Inflammatory macrophage treated with lipopolysaccharide for 1 hour (primary cell): ENCODE data around the gene MYADML2.

ENCODE experiments used
- DNase-seq, 2 donors: peaks; one replicate each; pipeline ENCODE4 v3.0.0-alpha.2; 2020 to 2022

The MYADML2 gene

GRCh38 chr17:81935709-81936084 is 11.3 kb downstream of the MYADML2 start:
- no peak for DNase-seq

DNA sequence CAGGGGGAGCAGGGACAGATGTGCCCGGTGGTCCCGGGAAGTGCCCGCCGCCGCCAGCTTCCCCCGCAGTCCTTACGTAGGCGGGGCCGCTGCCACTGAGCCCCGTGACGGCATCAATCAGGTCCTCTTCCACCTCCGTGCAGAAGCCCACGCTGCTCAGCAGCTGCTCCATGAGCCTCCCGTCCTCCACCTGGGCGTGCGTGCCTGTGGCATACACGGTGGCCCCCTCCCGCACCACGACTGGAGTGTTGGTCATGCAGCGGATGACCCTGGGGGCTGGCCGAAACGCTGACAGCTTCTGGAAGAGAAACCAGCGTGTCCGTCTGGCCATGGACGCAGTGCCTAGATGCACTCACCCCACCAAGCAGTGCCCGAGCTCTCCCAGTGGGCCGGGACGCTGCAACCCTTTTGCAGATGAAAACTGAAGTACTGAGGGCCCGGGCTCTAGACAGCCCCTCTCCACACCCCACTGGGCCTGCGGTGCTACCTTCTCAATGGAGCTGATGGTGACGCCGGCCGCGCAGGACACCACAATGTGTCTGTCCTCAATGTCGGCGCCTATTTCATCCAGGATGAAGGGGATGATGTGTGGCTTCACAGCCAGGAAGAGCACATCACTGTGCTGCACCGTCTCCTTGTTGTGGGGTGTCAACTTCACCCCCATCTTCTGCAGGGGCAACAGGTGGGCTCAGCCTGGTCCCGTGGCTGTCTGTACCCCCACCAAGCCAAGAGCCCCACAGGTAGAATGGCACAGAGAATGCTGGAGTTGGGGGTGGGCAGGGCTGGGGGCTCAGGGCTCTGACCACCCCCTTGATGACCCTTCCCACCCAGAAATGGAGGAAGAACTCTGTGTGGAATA is 12.0 kb downstream of the MYADML2 start:
- DNase-seq, result no peak

- DNase-seq, result no peak
Observed at GRCh38 chr17:81934098-81934757, 12.8 kb downstream of the MYADML2 start.

DNA sequence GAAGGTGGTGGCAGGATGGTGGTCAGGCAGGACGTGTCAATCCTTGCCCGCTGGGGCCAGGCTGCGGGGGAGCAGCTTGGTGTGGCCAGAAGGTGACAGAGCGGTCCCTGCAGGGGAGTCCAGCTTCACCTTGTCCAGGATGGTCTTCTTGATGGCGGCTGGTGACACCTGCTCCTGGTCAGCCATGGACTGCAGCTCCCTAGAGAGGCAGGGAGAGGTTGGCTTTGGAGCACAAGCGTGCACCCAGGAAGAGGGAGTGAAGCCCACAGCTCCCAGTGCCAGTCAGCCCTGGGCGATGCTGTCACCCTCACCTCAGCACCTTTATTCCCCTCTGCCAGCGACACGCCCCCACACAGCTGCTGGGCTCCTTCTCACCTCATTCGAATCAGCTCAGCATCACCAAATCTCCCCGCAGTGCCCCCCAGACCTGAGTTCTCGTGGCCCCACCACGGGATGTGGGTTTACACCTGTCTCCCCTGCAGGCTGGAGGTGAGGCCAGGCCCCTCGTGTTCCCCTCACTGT is 13.8 kb downstream of the MYADML2 start:
- no peak for DNase-seq

GRCh38 chr17:81932333-81932983 is 14.6 kb downstream of the MYADML2 start:
- DNase-seq, result no peak

DNA sequence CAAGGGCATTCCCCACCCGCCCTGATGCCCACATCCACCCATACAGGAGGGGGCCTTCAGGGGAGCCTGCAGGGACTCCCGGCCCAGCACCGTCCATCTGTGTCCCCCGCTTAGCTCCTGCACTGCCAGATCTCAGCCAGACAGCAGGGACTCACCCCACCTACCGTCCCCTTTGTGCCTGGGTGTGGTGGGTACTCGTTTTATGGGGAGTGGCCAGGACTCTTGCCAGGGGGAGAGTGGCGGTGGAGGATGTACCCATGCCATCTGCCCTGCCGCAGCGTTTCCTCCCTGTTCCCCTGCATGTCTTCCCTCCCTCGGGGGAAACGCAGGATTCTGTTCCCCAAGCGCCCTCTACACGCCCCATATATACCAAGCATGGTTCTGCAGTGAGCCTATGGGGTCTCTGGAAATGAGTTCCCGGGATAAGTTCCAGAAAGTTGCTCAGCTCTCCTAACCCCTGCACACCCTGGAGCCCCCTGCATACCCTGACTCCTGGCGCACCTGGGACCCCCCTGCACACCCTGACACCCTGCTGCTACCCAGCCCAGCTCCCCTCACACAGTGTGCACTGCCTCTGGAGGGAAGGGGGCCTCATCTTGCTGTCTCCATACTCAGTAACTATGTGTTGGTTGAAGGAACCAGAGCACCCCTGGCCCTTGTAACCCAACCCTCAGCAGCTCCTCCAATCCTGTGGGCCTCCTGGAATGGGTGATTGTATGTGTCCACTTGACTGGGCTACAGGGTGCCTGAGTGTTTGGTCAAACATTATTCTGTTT is 15.3 kb downstream of the MYADML2 start:
- DNase-seq, result no peak

- no peak for DNase-seq
Observed at GRCh38 chr17:81931189-81931556, 15.9 kb downstream of the MYADML2 start.

GRCh38 chr17:81930142-81931125 is 16.6 kb downstream of the MYADML2 start:
- DNase-seq, result no peak

GRCh38 chr17:81929253-81930141 is 17.5 kb downstream of the MYADML2 start:
- DNase-seq, result no peak

GRCh38 chr17:81928544-81929252 is 18.3 kb downstream of the MYADML2 start:
- DNase-seq, result no peak

DNA sequence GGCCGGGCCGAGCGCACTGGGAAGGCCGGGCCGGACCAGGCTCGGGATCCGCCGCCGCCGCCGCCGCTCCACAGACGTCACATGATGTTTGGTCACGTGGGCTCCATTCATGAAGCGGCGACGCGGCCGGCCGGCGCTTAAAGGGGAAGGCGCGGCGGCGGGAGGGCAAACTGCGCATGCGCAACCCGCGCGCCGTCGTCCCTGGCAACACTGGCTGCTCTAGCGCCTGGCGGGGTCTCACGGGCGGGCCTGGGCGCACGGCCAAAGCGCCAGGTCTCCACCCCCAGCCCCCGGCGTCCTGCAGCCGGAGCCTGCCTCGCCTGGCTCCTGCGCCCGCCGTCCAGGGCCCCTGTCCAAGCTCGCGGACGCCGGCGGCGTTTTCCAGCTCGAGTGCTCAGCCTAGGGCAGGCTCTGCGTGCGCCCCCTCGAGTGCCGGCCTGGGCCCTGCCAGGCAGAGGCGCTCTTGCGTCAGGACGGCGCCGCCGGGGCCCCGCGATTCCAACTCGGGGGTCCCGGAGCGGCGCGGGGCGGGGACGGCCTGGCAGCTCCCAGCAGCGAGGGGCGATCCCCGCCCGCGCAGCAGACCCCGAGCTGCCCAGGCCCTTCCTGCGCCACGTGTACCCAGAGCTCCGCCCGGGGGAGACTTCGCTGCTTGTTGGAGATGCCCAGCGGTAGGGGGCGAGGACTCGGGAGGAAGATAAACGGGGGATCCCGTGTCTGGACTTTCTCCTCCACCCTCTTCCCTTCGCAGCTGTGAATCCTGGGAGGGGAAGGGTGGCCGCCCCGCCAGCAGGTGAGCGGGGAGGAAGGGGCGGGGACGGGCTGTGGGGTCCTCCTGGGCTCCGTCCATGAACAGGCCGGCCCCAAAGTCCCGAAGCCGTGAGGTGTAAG is 19.1 kb downstream of the MYADML2 start, which contains the start of gene MAFG:
MAFG (minus strand) TSS at position 83 of the 891 bp plus-strand sequence. CDS start 4,550 bp downstream, outside the sequence.
- peak; percentile 91 to 96 for DNase-seq

GRCh38 chr17:81927152-81927652 is 19.8 kb downstream of the MYADML2 start:
- DNase-seq, result no peak

GRCh38 chr17:81926451-81927151 is 20.4 kb downstream of the MYADML2 start:
- peak; percentile 71 to 86 for DNase-seq

GRCh38 chr17:81925860-81926450 is 21.1 kb downstream of the MYADML2 start:
- no peak for DNase-seq

GRCh38 chr17:81924557-81925532 is 22.2 kb downstream of the MYADML2 start:
- DNase-seq, result no peak
